NOMO-1 treated with dmso at 0.1 percent for 144 hours (cell line): ENCODE measurements around the gene LRCH1.
A peak's percentile ranks its signal among the peaks of the same experiment; 100 is the strongest.

ENCODE experiments used
- DNase-seq: peaks from one replicate; lab custom pipeline; 2025; ENCODE audit not compliant: unreplicated experiment; lab: John Stamatoyannopoulos, UW

Gene LRCH1

DNA sequence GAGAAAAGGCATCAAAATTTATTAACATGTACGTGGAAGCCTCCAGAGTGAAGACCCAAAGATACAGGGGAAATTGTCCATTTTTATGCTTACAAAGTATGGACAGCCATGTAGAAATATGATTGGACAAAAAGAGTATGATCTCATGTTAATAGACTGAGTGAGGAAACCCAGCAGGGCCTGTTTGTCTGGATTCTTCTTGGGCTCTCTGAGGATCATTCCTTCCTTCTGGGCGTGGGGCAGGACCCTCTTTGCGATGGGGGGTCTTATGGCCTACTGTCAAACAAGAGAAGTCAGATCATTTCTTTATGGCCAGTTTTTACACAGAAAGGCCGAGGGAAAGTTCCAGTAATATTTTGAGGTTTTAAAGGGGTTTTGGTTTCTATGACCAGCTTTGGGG is 133.2 kb downstream of the LRCH1 start:
- no peak for DNase-seq

DNA sequence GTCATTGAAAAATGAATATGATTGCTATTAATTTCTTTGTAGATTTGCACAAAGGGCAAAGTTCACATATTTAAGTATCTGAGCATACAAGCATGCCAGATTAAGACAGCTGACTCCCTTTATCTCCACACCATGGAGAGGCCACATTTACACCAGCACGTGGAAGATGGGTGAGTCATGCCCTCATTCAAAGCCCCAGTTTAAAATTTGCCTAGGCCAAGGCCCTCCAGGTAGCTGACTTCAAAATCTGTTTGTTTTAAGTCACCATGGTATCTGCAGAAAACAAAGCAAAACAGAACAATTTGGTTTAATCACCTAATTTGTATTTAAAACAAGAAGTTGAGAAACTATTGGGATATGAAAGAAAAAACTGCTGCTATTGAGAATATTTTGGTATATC is 134.8 kb downstream of the LRCH1 start:
- no peak for DNase-seq

DNA sequence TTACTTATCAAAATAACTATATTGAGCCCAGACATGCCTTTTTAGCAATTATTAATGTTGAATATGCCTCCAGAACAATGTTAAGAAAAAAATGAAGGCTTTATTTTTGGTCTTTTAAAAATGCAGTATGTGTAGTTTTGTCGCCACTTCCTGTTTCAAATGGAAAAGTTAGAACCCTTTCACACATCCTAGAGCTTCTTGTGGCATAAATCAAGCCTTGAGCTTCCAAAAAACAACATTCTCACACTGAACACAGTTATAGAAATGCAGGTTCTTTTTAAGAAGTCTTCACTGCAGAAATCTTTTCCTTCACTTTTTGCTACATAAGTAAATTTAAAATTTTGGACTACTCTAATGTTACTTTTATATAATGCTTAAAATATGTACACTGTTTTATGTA is 135.3 kb downstream of the LRCH1 start:
- DNase-seq = no peak

DNA sequence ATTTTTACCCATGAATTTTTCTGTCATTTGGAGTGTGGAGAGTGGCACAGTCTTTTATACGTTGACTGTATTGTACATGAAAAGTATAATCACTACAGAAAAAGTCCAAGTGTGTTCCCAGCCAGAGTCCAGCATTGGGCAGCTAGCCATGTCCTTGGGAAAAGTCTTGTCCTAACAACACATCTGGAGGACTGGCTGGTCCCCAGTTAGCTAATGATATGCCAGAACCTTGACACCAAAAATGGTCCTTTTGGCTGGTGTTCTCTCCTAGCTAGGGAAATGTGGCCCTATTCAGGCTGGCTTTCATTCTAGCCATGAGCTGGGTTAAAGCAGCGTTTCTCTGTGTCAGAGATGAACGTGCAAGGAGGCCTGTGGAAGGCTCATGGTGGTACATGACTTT is 145.0 kb downstream of the LRCH1 start:
- DNase-seq = no peak

DNA sequence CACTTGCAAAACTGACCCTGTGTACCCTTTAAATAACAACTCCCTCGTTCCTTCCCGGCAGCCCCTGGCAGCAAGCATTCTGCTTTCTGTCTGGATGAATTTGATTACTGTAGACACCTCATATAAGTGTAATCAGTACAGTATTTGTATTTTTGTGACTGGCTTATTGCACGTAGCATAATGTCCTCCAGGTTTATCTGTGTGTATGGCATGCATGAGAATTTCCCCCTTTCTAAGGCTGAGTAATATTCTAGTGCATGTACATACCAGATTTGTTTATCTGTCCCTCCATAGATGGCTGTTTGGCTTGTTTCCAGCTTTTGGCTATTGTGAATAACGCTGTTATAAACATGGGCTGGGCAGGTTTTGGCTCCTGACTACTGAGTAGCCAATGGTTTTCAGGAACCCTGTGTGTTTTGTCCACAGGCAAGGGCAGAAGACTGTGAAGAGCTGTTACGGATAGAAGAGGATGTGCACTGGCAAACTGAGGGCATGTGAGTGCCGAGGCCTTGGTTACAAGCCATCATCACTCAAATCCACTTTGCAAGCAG is 146.0 kb downstream of the LRCH1 start:
- DNase-seq = no peak

DNA sequence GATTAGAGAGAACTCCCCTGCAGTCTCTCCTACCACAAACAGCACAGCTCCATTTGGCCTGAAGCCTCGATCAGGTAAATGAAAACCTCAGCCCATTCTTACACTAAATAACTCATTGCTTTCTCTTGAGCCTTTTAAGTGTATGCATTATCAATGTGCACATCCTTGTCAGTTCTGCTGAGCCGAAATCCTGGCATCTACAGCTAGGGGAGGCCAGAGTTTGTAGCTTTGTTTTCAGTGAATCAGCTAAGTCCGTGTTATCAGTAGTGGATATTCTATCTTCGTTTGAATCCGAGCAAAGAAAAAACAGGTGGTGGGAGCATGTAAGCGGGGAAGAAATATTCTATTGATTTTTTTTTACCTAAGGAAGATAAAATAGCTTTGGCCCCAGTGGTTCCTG is 159.6 kb downstream of the LRCH1 start:
- no peak for DNase-seq

DNA sequence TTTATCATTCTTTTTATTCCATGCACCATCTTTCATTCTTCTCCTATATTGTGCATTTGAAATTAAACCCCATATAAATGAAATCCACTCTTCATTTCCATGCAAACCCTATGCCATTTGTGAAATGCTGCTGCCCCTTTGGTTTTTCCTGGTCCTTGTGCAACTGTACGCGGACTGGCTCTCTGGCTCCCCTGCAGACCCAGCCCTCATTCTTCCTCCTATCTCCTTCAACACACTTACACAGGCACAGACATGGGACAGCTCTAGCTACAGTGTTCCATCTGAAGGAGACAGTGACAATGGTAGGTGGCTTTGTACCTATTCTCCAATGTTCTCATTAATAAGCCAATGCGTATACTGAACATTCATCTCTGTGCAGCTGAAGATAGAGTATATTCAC is 162.4 kb downstream of the LRCH1 start:
- DNase-seq = no peak

DNA sequence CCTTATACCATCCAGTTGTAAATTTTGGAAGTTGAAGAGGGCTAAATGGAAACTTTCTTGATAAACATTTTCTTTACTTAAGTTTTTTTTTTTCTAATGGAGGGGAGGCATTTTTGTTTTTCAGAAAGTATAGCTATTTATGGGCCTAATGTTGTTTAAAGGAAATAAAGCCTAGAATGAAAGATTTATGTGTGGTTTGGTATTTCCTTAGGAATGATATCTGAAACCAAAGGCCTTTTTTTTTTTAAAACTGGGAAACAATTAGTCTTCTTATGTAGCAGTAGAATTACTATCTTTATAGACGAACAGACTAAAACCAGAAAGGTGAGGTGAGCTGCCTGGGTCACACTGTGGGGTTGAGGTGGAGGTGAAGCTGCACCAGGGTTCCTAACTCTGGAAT is 163.9 kb downstream of the LRCH1 start:
- no peak for DNase-seq

DNA sequence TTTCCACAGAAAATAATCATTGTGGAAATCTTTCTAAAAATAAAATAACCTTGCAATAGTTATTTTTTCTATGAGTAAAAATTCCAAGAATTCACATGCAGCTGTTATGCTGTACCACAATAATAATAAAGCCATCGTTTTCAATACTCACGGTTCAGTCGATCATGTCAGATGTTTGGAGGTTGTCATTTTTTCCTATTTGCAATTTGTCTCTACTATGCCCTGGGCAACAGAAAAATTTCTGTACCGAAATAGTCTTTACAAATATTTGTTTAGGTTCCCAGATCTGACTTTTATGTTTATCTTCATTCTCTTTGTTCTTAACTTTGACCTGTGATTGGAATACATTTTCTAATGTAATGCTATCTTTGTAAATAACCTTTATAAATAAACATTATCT is 164.3 kb downstream of the LRCH1 start:
- no peak for DNase-seq

DNA sequence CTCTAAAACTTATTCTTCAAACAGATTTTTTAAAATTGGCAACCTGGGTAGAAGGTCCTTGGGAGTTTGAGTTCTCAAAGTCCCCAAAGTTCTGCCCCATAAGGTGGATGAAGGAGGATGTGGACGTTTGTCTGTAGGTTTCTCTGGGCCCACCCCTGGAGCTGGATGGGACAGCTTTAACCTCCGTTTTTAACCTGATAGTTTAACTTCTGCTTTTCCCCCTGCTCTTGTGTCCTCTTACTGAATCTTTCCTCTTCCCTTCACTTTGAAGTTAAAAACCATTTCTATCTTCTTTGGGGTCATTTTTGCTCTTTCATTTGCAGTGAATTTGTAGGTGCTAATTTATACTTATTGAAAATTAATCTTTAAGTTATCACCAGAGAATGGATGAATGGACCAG is 164.9 kb downstream of the LRCH1 start:
- no peak for DNase-seq

DNA sequence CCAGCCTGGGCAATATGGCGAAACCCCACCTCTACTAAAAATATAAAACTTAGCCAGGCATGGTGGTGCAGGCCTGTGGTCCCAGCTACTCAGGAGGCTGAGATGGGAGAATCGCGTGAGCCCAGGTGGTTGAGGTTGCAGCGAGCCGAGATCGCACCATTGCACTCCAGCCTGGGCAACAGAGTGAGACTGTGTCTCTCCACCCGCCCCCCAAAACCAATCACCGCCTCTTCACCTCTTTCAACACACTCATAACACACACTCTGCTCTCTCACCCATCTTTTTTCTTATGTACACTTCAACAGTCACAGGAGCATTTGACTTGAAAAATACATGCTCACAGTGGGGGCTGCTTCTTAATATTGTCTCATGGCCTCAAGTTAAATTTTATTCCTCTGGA is 167.2 kb downstream of the LRCH1 start:
- no peak for DNase-seq

DNA sequence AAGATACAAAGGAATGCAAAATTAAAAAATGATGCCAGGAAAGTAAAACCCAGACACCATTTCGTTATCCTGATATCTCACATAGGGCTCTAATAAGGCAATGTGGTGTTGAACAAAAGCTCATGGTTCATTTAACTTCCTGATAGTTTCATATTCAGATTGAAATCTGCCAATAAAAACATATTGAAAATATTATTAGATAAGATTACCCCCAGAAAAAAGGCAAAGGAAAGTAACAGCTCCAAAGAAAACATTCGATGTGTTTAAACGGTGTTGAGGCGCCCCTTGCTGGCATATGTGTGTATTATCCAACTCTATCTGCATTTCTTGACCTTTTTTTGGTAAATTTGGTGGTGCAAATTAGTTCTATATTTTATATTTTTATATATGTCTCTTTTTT is 168.1 kb downstream of the LRCH1 start:
- DNase-seq = no peak

DNA sequence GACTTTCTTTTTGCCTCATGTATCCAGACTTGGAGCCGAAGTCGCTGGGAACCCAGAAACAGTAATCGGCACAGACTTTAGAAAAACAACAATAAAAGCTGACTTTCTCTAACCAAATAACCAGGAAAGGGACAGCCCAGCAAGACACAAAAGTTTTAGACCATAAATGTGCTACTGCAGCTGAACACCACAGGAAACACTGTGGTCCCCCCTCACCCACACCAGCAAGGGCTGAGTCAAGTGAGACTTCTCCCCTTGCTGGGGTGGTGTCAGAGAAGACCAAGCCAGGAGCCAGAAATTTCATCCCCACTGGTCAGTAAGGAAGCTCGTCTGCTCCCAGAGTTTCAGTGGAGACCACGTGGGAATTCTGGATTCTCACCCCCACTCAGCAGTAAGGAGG is 173.4 kb downstream of the LRCH1 start:
- DNase-seq = no peak

DNA sequence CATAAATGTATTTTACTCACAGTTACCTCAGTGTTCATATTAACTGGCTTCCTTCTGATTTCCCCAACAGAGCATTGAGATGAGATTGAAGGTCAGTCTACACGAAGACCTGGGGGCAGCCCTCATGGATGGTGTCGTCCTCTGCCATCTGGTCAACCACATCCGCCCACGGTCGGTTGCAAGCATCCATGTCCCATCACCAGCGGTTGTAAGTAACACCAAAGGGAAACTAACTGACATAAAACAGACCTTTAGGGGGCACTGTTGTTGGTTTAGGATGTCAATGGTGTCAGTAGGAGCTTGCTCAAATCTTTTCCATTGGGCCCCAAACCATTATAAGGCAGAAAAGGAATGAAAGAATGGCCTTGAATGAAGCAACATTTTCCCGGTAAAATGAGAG is 175.8 kb downstream of the LRCH1 start:
- DNase-seq = no peak

DNA sequence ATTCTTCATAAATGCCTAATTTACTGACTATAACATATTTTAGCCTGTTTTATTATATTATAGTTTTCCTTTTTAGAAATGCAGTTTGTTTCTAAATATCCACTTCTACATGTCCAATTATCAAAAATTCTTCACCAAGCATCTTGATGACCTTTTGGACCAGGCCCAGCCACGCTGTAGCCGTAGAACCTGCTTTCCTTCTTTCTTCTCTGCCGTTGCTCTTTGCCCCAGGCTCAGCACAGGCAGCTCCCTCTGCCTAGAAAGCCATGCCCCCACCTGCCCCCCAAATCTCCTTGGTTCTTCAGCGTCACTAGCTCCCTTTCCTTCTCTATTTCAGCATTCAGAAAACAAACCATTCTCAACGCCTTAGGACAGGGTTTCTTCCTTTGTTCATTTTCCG is 178.6 kb downstream of the LRCH1 start:
- no peak for DNase-seq

DNA sequence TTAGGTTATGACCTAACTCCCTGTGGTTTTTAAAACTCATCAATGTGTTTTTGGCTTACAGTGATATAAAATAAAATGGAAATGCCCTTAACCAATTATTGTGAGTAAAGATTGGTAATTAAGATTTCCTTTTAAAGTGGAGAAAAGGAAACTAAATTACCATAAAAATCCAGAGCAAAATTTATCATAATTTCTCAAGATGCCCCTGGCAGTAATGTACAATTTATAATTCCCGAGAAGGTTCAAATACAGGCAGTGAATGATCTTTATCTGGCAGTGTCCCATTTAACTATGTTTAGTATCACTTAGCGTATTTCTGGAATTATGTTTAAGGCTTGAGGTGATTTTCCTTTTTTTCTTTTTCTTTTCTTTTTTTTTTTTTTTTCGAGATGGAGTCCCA is 182.5 kb downstream of the LRCH1 start:
- no peak for DNase-seq

DNA sequence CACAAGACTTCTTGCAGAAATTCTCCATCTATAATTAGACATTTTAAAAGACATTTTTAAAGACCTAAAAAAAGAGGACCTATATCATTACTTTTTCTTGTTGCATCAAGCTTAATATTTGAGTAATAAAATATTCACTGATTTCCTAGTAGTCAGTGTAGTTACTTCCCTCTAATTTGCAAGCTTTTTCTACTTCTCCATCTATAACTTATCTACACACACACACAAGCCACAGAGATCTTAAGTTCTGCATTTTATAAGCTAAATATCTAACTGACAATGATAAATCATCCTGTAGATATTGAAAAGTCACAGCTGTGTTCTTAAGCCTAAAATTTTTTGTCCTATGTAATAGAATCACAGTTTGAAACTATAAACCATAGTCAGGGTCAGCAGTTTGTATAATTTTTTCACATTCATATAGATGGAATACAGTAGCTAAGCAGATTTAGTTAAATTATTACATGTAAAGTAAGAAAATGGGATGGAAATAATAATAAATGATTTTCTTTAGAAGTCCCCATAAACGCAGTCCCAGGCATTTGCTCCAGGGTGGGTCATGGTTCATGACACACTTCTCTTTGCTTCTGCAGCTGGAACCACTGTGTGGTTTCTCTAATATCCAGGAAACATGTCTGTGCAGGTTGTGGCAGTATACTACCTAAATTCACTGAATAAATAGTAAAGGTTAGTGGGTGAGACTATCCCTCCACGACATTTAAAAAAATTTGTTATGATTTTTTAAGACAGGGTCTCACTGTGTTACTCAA is 183.8 kb downstream of the LRCH1 start:
- peak; percentile 83 for DNase-seq

DNA sequence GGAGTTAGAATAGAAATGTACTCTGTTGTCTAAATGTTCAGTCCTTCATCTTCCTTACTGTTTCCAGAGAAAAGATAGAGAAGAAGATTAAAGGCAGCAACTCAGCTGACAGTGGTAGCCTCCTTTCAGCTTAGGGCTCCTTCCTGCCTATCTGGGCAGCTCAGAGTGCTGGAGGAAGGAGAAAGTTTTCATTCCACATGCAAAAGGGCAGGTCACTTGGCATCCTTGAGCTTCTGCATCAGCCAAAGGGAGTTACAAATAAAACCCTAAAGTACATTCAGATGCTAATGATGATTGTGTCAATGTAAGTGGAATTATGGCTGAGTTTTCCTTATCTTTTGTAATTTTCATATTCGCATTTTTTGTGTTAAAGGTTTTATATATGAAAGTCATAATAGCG is 185.1 kb downstream of the LRCH1 start:
- no peak for DNase-seq

DNA sequence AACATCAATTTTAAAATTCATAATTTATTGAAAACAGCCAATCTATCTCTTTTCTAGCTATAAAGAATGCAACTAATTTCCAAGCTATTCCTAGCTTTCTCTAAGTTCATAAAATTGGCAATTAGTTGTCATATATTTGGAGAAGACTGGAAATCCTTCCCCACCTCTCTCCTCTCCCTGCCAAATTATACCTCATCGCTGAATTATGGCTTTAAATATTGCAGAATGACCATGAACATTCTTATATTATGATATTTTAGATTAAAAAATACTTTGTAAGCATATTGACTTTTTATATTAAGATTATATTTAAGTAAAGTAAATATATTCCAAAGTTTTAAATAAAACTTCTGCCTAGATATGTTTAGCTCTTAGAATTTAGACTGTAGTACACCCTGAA is 185.8 kb downstream of the LRCH1 start:
- no peak for DNase-seq

DNA sequence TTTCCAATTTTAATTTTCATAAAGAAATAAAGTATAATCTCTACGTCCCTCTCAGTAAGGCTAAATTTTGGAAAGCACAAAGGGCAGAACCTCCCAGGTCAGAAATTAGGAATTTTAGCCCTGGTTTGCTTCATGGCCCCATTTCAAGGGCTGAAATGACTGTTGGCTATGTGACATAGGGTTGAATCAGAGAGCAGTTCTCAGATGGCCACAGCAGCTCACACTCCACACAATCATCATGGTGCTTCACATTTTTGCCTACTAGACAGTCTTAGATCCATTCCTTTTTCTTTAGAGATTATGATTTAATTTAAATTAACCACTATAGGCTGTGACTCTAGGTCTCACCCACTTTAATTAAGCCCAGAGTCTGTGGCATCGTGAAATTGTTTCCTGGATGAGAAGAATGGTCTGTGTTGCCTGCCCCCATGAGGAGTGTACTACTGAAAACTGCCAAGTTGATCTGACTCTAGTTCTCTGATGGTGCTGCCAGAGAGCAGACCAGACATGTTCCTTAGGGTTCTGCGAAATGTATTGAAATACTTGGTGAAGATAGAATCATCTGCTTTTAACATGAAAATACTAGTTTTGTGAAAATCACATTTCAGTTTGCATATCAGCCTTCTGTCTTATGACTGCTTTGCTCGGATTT is 186.6 kb downstream of the LRCH1 start:
- no peak for DNase-seq

DNA sequence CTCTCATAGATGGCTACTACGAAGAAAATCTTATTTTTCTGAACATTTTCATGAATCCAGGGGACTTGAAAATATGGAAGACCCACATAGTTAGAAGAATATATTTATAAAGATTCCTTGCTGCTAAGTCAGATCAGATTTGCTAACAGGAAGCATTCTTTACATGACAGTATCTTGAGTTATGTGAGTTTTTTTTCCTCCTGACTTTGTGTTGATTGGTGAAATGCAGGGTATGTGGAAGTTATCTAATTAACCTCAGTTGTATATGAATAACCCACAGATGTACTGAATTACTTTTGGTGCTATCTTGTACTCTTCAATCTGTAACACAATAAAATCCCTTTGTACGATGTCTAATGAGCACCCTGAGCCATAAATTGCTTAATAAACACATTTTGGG is 190.2 kb downstream of the LRCH1 start:
- DNase-seq = no peak

DNA sequence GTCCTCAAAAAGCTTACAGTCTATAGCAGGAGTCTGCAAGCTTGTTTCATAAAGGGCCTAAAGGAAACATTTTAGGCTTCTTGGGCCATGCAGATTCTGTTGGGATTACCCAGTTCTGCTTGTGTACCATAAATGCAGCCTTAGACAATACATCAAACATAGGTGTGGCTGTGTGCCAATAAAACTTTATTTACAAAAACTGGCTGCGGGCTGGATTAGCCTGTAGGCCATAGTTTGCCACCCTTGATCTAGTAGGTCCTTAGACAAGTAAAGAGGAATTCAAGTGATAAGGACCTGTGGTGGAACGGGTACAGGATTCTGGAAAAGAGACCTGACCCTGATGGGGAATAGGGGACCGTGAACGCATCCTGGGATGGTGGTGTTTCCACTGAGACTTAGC is 192.1 kb downstream of the LRCH1 start:
- DNase-seq = no peak

DNA sequence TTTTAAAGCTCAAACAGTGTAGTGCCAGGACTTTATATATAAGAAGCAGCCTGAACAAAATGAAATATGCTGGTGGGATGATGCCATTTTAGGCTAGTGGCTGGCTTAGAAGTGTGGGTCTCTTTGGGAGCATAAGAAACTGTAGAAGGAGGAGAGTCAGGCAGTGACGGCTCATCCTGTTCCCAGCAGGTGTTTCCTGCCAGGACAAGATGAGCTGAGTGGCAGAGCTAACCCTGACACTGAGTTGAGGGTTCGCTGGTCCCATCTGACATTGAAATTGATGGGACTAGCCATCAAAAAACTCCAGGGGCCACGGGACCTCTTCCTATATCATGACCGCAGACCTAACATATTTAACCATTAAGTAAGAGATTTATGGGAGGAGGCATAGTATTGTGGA is 192.7 kb downstream of the LRCH1 start:
- no peak for DNase-seq
